GM19452 (cell line): Measurements from ENCODE around the gene BOD1L1.

Experiments used
- ATAC-seq: cut with Tn5 transposase; IDR thresholded peaks from one replicate; pipeline ENCODE4 v1.9.1; 2021; ENCODE audit not compliant: unreplicated experiment

Gene BOD1L1

GRCh38 chr4:13627606-13628311, at the start of gene BOD1L1:
Gene BOD1L1 (minus strand): TSS chr4:13627725. CDS start chr4:13627587, 138 bp downstream.
- peak; percentile 92 for ATAC-seq

DNA sequence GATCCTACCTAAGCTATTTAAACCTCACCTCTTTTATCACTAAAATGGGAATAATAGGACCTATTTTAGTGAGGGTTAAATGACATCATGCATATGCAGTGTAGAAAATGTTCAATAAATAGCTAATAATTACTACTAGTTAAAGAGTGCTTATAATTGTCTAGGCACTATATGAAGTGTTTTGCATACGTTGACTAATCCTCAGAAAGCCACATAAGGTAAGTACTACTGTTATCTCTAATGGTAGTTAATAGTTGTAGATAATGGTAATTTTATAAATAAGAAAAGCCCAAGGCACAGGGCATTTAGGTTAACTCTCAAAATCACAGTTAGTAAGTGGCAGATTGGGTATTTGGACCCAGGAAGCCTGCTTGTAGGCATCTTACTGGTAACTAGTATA, 47.4 kb upstream of the BOD1L1 start:
- no peak for ATAC-seq

- ATAC-seq, result no peak
Measured at GRCh38 chr4:13673167-13673566, 45.6 kb upstream of the BOD1L1 start.

- no peak for ATAC-seq
Measured at GRCh38 chr4:13670456-13671160, 43.1 kb upstream of the BOD1L1 start.

- no peak for ATAC-seq
Measured at GRCh38 chr4:13665701-13666660, 38.5 kb upstream of the BOD1L1 start.

DNA sequence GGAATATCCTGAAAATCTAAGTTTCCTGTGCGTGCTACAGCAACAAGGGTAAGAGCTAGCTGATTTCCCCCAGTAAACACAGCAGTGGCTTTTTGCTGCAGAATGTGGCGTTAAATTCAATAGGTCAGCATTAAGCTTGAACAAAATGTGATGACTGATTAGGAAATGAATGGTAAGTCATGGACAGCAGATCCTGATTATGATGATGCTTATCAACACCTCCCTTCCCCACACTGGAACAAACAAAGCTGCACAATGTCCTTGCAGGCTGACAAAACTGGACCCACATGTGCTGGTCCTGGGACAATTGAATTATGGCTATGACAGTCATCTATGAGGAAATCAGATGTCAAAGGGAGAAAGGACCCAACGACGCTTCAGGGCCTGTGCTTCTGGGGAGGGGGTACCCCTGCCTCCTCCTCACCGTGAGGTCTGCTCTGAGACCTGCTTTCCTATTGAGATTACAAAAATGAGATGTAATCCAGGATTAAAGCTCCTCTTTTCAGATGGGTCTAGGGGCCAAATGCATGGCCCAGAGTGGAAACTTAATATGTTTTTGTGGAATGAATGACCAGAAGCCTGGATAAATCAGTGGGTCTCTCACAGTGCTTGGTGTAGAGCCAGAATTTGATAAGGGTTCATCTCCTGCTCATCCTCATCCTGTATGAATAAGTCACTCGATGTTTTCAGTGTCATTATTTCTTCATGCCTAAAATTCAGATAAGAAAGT, 32.0 kb upstream of the BOD1L1 start:
- ATAC-seq, result no peak

DNA sequence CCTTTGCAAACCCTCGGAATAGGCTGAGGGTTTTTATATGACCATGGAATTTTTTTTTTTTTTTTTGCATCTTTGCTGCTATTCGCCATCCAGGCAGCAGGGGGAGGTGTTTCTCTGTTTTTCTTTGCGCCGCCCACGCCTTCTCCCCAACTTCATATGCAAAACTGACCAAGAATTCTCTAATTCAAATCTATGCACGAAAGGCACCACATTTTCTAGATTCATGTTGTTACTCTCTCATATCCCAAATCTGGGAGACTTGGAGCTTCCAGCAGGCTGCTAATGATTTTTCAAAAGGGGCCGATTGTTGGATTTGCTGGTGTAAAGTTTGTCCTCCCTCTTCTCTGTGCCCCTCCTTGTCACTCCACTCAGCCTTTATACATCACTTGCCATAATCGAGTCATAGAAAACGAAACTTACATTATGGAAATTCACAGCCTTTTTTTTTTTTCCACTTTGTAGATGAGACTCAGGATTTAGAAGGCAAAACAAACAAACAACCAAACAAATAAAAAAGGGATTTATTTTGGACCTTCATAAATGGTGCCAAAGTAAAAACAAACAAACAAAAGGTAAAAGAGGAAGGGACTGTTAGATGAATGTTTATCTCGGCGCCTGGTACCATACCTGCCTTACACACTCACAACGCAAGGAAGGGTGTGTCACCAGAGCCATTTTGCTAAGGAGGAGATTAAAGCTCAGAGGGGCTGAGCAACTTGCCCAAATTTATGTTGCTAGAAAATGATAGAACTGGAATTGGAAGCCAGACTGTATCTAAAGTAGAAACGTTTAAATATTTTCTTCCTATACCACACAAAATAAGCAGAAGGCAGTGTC, 29.3 kb upstream of the BOD1L1 start:
- ATAC-seq, result no peak

DNA sequence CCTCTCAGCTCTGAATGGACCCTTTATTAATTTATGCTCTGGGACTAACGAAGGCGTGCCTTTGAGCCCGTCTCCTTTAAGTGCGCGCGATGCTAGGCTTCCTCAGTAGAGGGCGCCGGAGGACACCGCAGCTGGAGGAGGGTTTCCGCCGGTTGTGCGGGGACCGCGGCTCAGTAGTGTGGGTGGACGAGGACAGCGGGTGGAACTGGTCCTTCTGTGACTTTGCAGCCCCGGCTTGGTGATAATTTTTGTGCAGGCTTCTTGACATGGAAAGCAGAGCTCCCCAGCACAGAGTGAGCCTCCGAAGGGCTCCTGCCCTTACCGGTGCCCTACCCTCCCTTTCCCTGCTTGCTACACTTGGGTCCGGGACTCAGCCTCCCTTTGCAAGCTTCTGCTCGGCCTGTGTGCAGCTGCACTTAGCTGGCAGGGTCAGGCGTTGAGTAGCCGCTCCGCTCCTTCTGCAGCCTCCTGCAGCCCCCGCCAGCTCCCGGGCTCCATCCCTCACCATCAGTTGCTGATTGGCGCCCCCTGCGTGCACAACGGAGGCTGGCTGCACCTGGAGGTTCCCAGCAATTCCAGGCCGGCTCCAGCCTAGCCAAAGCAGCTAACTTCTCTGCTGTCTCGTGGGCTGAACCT, 26.8 kb upstream of the BOD1L1 start:
- ATAC-seq, result peak; percentile 87

- no peak for ATAC-seq
Measured at GRCh38 chr4:13653766-13654161, 26.2 kb upstream of the BOD1L1 start.

GRCh38 chr4:13647031-13647430, 19.5 kb upstream of the BOD1L1 start:
- no peak for ATAC-seq

- no peak for ATAC-seq
Measured at GRCh38 chr4:13645075-13645474, 17.6 kb upstream of the BOD1L1 start.

DNA sequence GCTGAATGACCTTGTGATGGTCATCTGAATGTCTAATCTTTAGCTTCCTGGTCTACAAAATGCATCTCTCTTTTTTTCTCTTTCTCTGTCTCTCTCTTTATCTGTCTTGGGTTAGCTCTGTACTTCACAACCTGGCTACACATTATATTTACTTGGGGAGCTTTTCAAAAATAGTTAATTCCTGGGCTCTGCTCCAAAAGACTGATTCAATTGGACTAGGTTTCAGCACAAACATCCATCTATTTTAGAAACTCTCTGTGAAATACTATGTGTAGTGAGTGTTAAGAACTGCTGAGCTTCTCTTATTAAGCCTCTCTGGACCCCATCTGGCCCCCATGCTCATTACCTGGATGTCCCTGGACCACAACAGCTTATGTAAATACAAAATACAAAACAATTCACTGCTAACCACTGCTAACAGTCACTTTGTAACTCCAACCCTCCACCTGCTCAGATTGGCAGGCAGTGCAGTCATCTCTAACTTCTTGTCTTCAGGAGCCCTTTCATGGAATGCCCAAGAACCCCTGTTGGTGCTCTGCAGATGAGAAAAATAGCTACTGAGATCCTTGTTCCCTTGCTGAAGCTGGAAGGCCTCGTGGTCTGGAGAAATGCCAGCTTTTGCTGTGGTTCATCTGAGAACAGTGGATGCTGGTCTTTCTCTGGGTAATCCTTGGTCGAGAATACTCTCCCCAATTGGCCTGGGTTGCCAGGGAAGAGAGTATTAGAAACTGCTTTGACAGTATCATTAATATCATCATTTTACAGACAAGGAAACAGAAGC, 14.8 kb upstream of the BOD1L1 start:
- no peak for ATAC-seq

GRCh38 chr4:13641084-13641483, 13.6 kb upstream of the BOD1L1 start:
- ATAC-seq, result no peak

- no peak for ATAC-seq
Measured at GRCh38 chr4:13640149-13640940, 12.8 kb upstream of the BOD1L1 start.

DNA sequence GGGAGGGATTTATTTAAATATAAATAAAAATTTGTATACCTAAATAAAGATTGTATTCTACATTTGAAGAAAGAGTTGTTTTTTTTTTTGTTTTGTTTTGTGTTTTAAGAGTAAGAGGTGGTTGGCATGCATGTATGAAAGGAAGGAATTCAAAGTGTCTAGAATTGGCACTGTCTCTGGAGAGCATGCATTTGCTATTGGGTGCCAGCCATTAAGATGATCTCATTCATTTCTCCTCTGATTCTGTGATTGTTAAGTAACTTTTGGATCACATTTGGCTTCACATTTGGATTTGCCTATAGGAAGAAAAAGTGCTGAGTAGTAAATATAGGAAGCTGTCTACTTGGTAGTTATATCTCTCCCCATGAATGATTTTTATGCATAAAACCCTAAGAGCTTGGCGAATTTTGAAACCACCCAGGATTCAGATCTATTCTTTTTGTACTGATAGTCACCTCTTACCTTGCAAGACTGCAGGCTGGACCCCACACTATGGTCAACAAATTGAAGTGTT, 7.8 kb upstream of the BOD1L1 start:
- no peak for ATAC-seq

DNA sequence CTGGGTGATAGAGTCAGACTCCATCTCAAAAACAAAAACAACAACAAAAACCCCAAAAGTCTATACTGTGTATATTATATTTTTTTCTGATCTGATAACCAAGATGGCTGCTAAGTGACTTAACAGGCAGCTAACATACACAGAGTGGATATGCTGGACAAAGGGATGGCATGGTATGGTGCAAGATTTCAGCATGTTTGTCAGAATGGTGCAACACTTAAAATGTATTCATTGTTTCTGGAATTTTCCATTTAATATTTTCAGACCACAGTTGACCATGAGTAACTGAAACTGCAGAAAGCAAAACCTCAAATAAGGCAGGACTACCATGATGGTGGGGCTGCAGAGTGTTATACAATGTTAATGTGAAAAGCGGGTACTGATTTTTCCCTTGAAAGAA, 6.1 kb upstream of the BOD1L1 start:
- ATAC-seq, result no peak

DNA sequence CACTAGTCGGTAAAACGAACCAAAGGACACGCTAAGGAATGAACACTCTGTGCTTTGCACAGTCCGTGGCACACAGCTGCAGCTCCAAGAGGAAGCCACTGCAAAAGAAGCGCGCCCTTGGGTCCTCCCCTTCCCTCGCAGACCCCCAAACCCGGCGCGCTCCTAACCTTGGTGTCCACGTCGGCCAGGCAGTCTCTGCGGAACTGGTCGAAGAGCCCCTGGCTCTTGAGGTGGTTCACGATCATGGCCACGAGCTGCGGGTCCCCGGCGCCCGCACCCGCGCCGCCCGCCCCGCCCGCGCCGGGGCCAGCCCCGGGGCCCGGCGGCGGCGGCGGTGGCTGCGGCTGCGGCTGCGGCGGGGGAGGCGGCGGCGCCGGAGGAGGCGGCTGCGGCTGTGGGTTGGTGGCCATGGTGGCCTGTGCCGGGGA, 333 bp downstream of the BOD1L1 start:
- peak; percentile 24 for ATAC-seq
